Measurements from ENCODE around the gene BMPR1B.

Gene BMPR1B

DNA sequence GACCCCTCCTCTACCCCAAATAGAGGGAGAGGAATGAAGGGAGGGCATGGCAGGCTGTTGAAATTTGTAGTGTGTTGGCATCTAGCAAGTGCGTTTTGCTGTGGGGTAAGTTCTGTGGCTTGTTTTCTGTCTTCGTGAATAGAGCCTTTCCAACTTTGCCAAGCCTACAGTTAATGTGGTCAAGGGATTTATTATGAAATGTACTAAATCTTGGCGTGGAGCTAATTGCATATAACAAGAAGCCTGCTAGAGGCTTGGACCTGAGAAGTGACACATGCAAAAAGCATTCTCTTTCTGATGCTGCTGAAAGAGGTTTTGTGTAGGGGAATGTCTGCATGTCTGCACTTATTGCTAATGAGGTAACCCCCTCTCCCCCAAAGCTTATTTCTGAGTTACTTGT, 132.2 kb downstream of the BMPR1B start:
- H3K4me3 ChIP-seq (ENCODE audit: low read length) = no peak overlapping the region
- TF ChIP-seq ZNF274 (IDR thresholded peaks at IDR 0.05; ENCODE audit: low read depth, low read length) = no peak

DNA sequence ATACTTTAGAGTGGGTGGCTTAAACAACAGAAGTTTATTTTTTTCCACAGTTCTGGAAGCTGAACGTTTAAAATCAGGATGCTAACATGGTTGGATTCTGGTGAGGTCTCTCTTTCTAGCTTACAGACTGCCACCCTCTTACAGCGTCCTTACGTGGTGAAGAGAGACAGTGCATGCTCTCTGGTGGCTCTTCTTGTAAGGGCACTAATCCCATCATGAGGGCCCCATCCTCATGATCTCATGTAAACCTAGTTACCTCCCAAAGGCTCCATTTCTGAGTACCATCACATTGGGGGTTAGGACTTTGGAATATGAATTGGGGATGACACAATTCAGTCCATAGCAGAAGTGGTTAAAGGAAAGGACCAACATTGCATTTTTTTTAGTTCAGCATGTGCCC, 132.8 kb downstream of the BMPR1B start:
- TF ChIP-seq ZNF274 (IDR thresholded peaks at IDR 0.05; ENCODE audit: low read depth, low read length) = no peak
- no peak overlapping the region for H3K4me3 ChIP-seq (ENCODE audit: low read length)

DNA sequence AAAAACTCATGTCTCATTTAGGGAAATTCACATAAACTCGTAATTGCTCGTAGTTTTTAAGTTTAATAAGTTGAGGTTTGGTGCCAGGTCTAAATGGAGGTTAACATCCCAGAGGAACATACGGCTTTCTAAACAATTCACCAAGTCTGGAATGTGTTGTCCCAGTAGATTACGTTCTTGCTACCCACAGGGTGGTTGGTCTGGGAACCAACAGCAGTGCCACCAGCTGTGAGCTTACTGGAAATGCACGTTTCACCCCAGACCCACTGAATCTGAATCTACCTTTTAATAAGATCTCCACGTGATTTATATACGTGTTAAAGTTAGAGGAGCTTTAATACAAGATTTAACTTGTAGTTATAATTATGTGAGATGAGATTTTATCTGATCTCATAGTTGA, 134.3 kb downstream of the BMPR1B start:
- TF ChIP-seq ZNF274 (IDR thresholded peaks at IDR 0.05; ENCODE audit: low read depth, low read length) = no peak
- H3K4me3 ChIP-seq (ENCODE audit: low read length) = no peak overlapping the region

DNA sequence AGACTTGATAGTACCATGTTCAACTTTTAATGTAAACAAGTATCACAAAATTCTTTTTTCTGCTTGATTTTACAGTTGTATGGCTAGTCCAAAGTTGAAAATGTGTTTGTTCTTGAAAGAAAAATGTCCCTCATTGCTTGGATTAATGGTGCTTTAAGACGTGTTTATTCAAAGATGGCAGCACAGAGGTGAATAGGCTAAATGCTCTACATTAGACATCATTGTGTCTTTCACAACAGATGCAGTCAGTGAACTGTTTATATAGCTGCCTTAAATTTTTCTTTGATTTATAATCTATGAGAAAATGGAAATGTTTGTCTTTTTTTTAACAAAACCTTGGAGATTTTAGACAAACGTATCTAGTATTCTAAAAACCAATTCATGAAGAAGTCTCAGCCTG, 137.3 kb downstream of the BMPR1B start:
- no peak for TF ChIP-seq ZNF274 (IDR thresholded peaks at IDR 0.05; ENCODE audit: low read depth, low read length)
- no peak overlapping the region for H3K4me3 ChIP-seq (ENCODE audit: low read length)

DNA sequence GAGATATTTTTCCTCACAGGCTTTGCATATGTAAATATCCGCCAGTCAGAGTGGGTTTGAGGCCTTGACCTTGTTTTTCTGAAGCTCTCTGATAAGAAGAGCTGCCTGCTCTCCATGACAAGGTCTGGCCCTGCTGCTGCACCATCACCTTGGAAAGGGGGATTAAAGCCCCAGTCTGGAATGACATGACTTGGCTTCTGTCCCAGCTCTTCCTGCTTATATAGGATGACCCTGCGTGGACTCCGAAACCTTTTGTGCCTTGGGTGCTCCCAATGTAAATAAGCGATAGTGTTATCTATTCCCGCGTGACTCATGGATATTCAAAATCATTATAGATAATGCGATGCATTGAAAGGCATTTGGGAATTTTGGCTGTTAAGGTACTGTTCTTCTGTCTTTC, 139.3 kb downstream of the BMPR1B start:
- H3K4me3 ChIP-seq (ENCODE audit: low read length) = no peak overlapping the region
- no peak for TF ChIP-seq ZNF274 (IDR thresholded peaks at IDR 0.05; ENCODE audit: low read depth, low read length)

DNA sequence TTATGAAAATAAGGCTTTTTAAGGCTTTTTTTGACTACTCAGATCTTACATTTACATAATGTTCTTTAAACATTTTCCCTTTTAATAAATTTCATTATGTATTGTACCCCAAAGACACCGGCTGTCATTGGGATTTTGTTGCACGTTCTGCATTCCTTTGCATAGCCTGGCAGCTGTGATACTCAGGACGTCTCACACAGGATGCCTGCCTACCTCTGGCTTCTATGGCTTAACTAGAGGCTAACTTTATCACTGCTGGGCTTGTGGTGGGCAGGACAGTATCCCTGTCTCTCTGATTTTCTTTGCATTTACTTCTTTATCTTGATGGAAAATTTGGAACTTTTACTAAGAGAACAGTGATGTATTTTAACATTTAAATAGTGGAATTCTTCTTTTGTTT, 147.8 kb downstream of the BMPR1B start:
- H3K4me3 ChIP-seq (ENCODE audit: low read length) = no peak overlapping the region
- no peak for TF ChIP-seq ZNF274 (IDR thresholded peaks at IDR 0.05; ENCODE audit: low read depth, low read length)

DNA sequence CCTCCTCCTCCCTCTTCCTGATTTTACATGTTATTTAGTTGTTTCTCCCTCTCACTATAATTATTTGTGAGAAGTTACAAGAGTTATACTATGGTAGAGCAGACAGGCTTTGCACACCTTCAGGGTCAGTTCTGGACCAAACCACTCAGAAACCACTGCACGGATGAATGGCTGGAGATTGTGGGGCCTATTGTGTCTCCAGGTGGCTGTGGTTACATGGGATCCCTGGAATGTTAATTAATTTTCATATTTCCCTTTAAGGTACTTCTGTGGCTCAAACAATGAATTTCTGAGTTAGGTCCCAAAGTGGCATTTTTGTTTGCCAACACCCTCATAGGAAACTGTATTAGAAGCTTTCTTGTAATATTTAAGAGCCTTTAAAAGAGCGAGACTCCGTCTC, 151.9 kb downstream of the BMPR1B start:
- no peak for TF ChIP-seq ZNF274 (IDR thresholded peaks at IDR 0.05; ENCODE audit: low read depth, low read length)
- H3K4me3 ChIP-seq (ENCODE audit: low read length) = no peak overlapping the region

DNA sequence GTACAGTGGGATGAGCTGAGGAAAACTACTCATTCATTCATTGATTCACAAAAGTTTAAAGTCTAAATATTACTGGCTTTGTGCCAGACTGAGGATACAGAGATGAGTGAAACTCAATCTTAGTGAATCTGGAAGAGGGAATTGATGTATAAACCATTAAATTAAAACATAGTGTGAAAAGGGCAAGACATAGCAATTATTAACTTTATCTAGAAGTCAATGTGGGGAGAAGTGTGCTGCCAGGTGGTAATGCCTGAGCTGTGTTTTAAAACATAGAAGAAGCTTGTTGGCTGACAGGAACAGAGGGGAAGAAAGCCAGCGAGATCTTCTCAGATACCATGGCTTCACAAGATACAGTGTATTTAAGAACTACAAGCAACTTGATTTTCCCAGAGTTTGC, 153.4 kb downstream of the BMPR1B start:
- H3K4me3 ChIP-seq (ENCODE audit: low read length) = no peak overlapping the region
- TF ChIP-seq ZNF274 (IDR thresholded peaks at IDR 0.05; ENCODE audit: low read depth, low read length) = no peak

DNA sequence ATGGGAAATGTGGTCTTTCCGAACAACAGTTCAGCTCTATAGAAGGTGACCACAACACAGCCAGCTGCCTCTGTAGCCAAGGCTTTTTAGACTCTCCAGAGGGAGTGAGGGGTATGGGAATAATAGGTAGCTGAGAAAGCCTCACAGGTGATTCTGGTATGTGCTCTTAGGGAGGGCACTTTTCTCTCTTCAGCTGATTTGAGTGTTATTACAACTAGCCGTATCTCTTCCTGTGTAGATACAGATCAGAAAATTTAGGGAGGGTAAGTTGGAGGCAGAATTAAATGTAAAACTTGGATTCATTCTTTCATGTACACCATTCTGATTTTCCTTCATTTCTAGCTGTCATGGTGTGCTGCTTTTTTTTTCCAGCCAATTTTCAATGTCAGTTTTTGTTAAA, 154.9 kb downstream of the BMPR1B start:
- TF ChIP-seq ZNF274 (IDR thresholded peaks at IDR 0.05; ENCODE audit: low read depth, low read length) = no peak
- H3K4me3 ChIP-seq (ENCODE audit: low read length) = no peak overlapping the region

DNA sequence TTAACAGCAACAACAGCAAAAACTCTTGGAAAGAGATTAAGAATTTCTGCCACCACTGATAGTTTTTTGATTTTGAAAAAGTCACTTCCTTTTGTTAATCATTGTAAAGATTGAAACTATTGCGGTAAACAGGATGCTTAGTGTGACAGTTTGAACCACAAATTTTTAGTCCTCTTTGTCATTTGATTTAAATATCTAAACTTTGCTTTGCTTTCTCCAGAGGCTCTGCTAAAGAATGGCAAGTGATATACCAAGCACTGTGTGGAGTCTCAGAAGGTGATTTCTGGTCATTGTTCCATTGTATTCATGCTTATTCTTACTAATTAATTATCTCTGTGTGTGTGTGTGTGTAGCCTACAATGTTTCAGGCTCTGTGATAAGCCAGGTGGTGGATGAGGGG, 155.6 kb downstream of the BMPR1B start:
- H3K4me3 ChIP-seq (ENCODE audit: low read length) = no peak overlapping the region
- TF ChIP-seq ZNF274 (IDR thresholded peaks at IDR 0.05; ENCODE audit: low read depth, low read length) = no peak

DNA sequence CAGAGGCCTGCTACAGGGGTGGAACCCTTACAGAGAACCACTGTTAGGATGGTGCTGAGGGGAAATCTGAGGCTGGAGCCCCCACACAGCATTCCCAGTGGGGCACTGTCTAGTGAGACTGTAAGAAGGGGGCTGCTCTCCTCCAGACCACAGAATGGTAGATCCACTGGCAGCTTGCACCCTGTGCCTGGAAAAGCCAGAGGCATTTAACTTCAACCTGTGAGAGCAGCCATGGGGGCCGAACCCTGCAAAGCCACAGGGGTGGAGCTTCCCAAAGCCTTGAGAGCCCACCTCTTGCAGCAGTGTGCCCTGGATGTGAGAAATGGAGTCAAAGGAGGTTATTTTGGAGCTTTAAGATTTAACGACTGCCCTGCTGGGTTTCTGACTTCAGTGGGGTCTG, 159.4 kb downstream of the BMPR1B start:
- TF ChIP-seq ZNF274 (IDR thresholded peaks at IDR 0.05; ENCODE audit: low read depth, low read length) = no peak
- no peak overlapping the region for H3K4me3 ChIP-seq (ENCODE audit: low read length)

DNA sequence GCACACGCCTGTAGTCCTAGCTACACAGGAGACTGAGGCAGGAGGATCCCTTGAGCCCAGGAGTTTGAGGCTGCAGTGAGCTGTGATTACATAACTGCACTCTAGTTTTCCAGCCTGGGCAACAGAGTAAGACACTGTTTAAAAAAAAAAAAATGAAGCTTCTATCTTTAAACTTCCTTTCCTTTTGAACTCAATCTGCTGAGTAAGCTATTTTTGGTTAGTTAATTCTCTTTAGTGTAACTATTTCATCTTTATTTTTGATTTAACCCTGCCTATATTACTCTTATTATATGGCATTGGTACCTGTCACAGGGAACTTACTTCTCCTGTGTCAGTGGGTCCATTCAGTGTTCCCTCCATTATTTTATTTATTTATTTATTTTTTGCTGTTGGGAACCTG, 160.8 kb downstream of the BMPR1B start:
- no peak for TF ChIP-seq ZNF274 (IDR thresholded peaks at IDR 0.05; ENCODE audit: low read depth, low read length)
- H3K4me3 ChIP-seq (ENCODE audit: low read length) = no peak overlapping the region

DNA sequence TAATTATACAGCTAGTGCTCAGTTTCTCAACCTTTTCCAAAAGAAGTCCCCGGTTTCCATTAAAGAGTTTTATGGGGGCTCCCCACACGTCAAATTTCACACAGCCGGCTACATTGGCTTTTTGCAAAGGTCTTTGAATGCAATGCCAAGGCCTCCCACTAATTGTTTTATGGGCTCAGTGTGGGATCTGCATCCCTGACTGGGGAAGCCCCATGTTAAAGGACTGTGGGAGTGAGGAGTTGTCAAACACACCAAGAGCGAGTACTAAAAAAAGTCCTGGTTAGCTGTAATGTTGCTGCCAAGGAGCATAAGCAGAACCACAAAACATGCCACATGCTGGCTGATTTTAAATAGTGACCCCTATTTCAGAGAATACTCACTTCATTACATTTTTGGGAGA, 162.6 kb downstream of the BMPR1B start:
- H3K4me3 ChIP-seq (ENCODE audit: low read length) = no peak overlapping the region
- no peak for TF ChIP-seq ZNF274 (IDR thresholded peaks at IDR 0.05; ENCODE audit: low read depth, low read length)

DNA sequence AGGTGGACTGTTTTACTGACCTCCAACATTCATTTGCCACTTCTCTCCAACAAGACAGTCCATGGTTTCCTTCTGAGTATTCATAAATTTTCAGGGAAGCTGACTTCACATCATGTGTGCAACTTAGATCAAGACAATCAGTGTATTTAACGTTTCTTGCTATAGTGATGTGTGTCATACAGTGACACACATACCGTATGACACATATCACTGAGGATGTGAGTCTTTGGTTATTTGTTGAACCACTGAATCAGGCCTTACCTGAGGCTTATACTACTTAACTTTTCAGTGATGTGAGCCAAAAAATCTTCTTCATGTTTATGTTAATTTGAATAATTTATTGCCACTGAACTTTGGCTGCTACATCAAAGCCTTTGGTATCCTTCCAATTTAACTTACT, 166.8 kb downstream of the BMPR1B start:
- no peak overlapping the region for H3K4me3 ChIP-seq (ENCODE audit: low read length)
- TF ChIP-seq ZNF274 (IDR thresholded peaks at IDR 0.05; ENCODE audit: low read depth, low read length) = no peak

DNA sequence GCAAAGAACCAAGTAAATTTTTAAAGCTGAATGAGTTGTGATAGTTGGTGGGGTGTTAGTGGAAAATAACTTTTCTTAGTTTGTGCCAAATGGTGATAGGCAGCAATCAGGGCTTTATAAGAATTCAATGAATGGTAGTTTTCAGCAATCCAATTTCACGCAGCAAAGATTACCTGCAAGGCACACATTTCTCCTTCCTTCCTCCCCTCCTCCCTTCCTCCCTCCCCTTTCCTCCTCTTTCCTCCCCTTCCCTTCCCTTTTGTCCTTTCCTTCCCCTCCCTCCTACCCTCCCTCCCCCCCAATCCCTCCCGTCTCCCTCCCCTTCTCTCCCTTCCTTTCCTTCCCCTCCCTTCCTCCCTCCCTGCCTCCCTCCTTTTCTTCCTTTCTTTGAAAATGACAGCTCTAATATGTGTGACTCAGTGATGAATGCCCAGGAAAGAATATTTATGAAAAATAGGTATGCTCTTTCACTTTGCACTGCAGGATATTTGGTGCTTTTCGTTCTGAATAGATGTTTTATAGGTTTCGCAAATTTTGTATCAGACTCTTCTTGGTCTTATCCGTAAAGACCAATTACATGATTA, 168.1 kb downstream of the BMPR1B start:
- TF ChIP-seq ZNF274 (IDR thresholded peaks at IDR 0.05; ENCODE audit: low read depth, low read length) = no peak

DNA sequence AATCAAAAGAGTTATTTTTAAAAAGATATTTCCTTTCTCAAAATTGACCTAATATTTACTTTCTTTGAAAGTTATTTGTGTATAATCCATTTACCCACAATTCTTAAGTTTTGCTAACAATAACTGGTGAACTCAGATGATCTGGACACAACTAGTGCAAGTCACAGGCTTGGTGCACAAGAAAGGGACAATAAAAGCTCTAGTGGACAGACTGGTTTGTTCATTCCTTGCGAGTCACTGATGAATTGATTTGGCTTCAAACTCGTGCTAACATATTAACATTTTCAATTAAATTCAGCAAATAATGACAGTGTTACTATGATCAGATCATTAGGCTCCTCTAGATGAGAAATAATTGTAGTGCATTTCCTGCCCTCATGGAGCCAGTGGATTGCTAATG, 169.2 kb downstream of the BMPR1B start:
- TF ChIP-seq ZNF274 (IDR thresholded peaks at IDR 0.05; ENCODE audit: low read depth, low read length) = no peak
- H3K4me3 ChIP-seq (ENCODE audit: low read length) = no peak overlapping the region

More for the DNA sequence above, 168.1 kb downstream of the BMPR1B start:
- H3K4me3 ChIP-seq (ENCODE audit: low read length) = no peak overlapping the region

Measured in GM08714 (cell line).